PFSK-1 (cell line): ENCODE data around the gene ADAM17.

Source experiments
- FOXP2 ChIP-seq: optimal IDR thresholded peaks from 2 replicates; pipeline ENCODE3; 2011; ENCODE audit warnings: borderline replicate concordance, control low read depth, inconsistent platforms; ENCODE audit not compliant: insufficient read depth; ENCODE audit errors: extremely low read length, extremely low read depth
- POLR2AphosphoS5 ChIP-seq: IDR thresholded peaks from 2 replicates; pipeline ENCODE4 v1.6.1; 2012; ENCODE audit warnings: low read depth, mild to moderate bottlenecking, control low read depth, low read length, moderate library complexity
- SIN3A ChIP-seq: IDR thresholded peaks from 2 replicates; pipeline ENCODE4 v1.6.1; 2012; ENCODE audit warnings: mild to moderate bottlenecking, low read length, moderate library complexity, borderline replicate concordance; ENCODE audit not compliant: insufficient read depth
- TAF1 ChIP-seq: IDR thresholded peaks from 2 replicates; pipeline ENCODE4 v1.6.1; 2012; ENCODE audit warnings: low read length, control low read depth, borderline replicate concordance; ENCODE audit not compliant: insufficient read depth
- TF ChIP-seq, protein P1 (sequence below), 2 experiments: IDR thresholded peaks; 2 replicates each; pipeline versions ENCODE4 v1.6.1 to v1.8.0; 2011 to 2012; ENCODE audit warnings: low read depth in 2 of 2, low read length in 2 of 2, control low read depth in 1 of 2, inconsistent platforms in 1 of 2, mild to moderate bottlenecking in 1 of 2, moderate library complexity in 1 of 2; ENCODE audit not compliant: insufficient read depth in 1 of 2

The ADAM17 gene

DNA sequence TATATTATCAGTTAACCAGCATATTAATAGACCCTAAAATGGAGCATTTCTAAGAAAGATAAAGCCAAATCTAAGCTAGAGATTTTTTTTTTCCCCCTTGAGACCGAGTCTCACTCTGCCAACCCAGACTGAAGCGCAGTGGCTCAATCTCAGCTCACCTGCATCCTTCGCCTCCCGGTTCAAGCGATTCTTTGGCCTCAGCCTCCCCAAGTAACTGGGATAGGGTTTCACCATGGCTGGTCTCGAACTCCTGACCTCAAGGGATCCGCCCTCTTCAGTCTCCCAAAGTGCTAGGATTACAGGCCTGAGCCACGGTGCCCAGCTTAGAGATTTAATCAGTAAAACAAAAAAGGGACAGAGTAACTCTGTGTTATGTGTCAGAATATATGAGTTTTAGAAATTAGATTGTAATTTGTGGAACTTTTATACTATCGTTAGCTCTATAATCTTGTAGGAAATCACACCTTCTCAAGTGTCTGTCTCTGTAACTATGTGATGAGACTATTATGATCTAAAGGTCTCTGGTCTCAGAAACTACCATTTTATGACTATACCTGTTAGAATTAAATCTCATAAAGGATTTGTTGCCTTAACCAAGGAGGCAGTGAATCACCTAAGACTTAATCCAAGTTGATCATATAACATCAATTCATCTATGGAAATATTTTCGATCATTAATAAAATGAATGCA lies 41.1 kb upstream of the ADAM17 start:
- TF ChIP-seq TAF1 (no peak), FOXP2 (no peak), SIN3A (no peak), POLR2AphosphoS5 (no peak)
- TF ChIP-seq, protein P1, sequence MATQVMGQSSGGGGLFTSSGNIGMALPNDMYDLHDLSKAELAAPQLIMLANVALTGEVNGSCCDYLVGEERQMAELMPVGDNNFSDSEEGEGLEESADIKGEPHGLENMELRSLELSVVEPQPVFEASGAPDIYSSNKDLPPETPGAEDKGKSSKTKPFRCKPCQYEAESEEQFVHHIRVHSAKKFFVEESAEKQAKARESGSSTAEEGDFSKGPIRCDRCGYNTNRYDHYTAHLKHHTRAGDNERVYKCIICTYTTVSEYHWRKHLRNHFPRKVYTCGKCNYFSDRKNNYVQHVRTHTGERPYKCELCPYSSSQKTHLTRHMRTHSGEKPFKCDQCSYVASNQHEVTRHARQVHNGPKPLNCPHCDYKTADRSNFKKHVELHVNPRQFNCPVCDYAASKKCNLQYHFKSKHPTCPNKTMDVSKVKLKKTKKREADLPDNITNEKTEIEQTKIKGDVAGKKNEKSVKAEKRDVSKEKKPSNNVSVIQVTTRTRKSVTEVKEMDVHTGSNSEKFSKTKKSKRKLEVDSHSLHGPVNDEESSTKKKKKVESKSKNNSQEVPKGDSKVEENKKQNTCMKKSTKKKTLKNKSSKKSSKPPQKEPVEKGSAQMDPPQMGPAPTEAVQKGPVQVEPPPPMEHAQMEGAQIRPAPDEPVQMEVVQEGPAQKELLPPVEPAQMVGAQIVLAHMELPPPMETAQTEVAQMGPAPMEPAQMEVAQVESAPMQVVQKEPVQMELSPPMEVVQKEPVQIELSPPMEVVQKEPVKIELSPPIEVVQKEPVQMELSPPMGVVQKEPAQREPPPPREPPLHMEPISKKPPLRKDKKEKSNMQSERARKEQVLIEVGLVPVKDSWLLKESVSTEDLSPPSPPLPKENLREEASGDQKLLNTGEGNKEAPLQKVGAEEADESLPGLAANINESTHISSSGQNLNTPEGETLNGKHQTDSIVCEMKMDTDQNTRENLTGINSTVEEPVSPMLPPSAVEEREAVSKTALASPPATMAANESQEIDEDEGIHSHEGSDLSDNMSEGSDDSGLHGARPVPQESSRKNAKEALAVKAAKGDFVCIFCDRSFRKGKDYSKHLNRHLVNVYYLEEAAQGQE (IDR thresholded peaks at IDR 0.05; ENCODE audit: insufficient read depth in 1 of 2, low read depth in 2 of 2, low read length in 2 of 2) = no peak

- TF ChIP-seq POLR2AphosphoS5 = no peak
- no peak for TF ChIP-seq SIN3A
- TF ChIP-seq FOXP2 = no peak
- TF ChIP-seq, protein P1 (IDR thresholded peaks at IDR 0.05; ENCODE audit: insufficient read depth in 1 of 2, low read depth in 2 of 2, low read length in 2 of 2) = no peak
- no peak for TF ChIP-seq TAF1
Measured at GRCh38 chr2:9595746-9596145, 40.1 kb upstream of the ADAM17 start.

DNA sequence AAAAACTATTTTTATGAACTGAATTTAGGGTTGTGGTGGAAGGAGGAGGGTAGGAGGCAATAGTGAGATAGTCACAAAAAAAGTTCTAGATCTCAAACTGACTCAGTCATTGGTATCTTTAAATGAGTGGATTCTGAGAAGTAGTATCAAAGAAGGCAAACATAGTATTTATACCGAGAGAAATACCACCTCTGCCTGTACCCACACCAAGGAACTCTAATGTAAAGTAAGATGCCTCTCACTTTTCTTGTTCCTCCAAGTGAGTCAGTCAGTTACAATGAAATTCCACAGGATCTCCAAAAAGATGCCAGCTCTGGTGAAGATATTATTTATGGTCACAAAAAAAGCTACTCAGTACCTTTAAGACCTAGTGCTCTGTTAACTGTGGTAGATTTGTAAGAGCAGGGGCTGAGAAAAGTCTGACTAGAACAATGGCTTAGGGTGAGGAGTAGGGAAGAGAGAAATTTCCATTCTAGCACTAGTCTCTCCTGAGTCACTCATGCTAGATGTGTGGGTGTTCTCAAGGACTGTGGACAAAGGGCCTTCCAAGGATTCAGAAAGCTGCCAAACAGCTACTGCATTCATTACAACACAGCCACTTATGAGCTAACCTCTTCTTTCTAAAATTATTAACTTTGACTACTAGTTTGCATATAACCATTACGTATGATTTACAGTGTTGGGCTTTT lies 38.9 kb upstream of the ADAM17 start:
- no peak for TF ChIP-seq TAF1
- no peak for TF ChIP-seq FOXP2
- no peak for TF ChIP-seq SIN3A
- TF ChIP-seq, protein P1 (IDR thresholded peaks at IDR 0.05; ENCODE audit: insufficient read depth in 1 of 2, low read depth in 2 of 2, low read length in 2 of 2) = no peak
- no peak for TF ChIP-seq POLR2AphosphoS5

DNA sequence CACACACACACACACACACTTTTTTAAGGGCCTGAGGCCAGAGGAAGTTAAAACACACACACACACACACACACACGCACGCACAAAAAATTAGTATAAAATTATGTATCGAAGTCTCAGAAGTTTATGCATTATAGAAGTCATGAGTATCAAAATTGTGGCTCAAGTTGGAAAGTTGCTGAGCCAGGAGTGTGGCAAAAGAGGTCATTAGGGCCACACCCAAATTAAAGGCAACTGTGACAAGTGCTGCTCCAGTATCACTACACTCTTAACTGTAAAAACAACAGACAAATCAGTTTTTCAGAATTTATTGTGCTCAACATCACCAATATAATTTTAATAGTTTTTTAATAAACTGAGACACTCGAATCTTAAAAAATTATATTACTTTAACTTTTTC lies 38.3 kb upstream of the ADAM17 start:
- TF ChIP-seq POLR2AphosphoS5 (no peak), FOXP2 (no peak), SIN3A (no peak), TAF1 (no peak)
- TF ChIP-seq, protein P1 (IDR thresholded peaks at IDR 0.05; ENCODE audit: insufficient read depth in 1 of 2, low read depth in 2 of 2, low read length in 2 of 2) = no peak

DNA sequence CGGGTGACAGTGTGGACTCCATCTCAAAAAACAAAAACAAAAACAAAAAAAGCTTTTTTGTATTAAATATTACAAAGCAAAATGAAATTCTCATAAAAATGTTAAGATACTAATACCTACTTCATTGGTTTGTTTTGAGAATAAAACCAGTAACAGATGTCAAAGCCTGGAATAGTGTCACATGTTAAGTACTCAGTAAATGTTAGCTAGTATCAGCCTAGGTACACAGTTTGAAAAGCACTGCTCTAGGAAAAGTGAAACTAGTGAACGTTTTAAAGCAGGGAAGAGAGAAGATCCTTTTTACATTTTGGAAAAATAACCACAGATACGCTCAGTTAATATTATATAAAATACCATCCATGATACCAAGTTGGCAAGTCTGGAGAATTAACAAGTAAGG lies 37.1 kb upstream of the ADAM17 start:
- TF ChIP-seq, protein P1 (IDR thresholded peaks at IDR 0.05; ENCODE audit: insufficient read depth in 1 of 2, low read depth in 2 of 2, low read length in 2 of 2) = no peak
- TF ChIP-seq TAF1 (no peak), POLR2AphosphoS5 (no peak), FOXP2 (no peak), SIN3A (no peak)
